OCI-LY3 (cell line): Measurements from ENCODE around the gene CDT1.

Experiments
- EZH2phosphoT487 ChIP-seq: fragments of 200-600 bp; shearing (Covaris generic); IDR thresholded peaks from 2 replicates; pipeline ENCODE4 v1.6.1; 2018; ENCODE audit warnings: antibody characterized with exemption, mixed run types, low read depth
- TF ChIP-seq, protein P1 (sequence below): fragments of 200-600, 300-600 bp; sonication (generic); IDR thresholded peaks from 2 replicates; pipeline ENCODE4 v1.5.1; 2014; ENCODE audit warnings: antibody characterized with exemption, low read length, low read depth

DNA sequence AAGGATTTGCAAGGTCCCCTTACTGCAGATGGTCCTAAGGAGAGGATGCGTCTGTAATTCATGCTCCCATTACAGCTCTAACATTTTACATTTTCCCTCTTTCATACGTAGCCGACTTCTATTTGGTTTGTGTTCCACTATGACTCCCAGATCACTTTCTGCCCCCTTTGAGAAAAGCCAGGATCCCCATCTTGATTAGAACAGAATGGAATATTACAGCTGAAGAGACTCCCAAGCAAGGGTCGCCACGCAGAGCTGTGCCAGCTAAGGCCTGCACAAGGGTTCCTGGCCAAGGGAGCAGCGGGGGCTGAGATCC lies 3.4 kb upstream of the CDT1 start:
- TF ChIP-seq, protein P1, sequence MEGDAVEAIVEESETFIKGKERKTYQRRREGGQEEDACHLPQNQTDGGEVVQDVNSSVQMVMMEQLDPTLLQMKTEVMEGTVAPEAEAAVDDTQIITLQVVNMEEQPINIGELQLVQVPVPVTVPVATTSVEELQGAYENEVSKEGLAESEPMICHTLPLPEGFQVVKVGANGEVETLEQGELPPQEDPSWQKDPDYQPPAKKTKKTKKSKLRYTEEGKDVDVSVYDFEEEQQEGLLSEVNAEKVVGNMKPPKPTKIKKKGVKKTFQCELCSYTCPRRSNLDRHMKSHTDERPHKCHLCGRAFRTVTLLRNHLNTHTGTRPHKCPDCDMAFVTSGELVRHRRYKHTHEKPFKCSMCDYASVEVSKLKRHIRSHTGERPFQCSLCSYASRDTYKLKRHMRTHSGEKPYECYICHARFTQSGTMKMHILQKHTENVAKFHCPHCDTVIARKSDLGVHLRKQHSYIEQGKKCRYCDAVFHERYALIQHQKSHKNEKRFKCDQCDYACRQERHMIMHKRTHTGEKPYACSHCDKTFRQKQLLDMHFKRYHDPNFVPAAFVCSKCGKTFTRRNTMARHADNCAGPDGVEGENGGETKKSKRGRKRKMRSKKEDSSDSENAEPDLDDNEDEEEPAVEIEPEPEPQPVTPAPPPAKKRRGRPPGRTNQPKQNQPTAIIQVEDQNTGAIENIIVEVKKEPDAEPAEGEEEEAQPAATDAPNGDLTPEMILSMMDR = no peak
- TF ChIP-seq EZH2phosphoT487 = no peak
